HFFc6 (cell line): ENCODE measurements around the gene KIF5B. TPM values are rescaled to one million over a fixed set of nuclear protein-coding genes. Genes with fewer than 3 reads are reported as not detected.
"Not testable (repeated sequence)": the region's sequence is repeated elsewhere in the genome, so short reads cannot be mapped to it uniquely, and the experiment has no call there.

Source experiments
- DNase-seq: peaks from one replicate; pipeline ENCODE4 v3.0.0-alpha.2; 2018
- H3K27ac Mint-ChIP-seq: 2 replicates; pipeline ENCODE4 v1.8.0; 2020; ENCODE audit warnings: mild to moderate bottlenecking, mixed read lengths
- H3K27me3 Mint-ChIP-seq: 2 replicates; pipeline ENCODE4 v1.8.0; 2021; ENCODE audit warnings: mild to moderate bottlenecking, moderate library complexity, mixed read lengths; ENCODE audit not compliant: insufficient read depth
- H3K36me3 Mint-ChIP-seq: 2 replicates; pipeline ENCODE4 v1.8.0; 2021; ENCODE audit warnings: low read depth, mixed read lengths
- H3K4me1 Mint-ChIP-seq: 2 replicates; pipeline ENCODE4 v1.8.0; 2020; ENCODE audit warnings: low read depth, mixed read lengths
- H3K4me3 Mint-ChIP-seq: 2 replicates; pipeline ENCODE4 v1.8.0; 2020; ENCODE audit warnings: mild to moderate bottlenecking, moderate library complexity, mixed read lengths
- H3K9me3 Mint-ChIP-seq: 2 replicates; pipeline ENCODE4 v1.8.0; 2020; ENCODE audit warnings: mild to moderate bottlenecking, mixed read lengths
- CTCF ChIP-seq: fragments of 200-600 bp; sonication (generic); IDR thresholded peaks from 2 replicates; pipeline ENCODE4 v1.5.0; 2021; ENCODE audit warnings: antibody characterized with exemption, mild to moderate bottlenecking
- total RNA-seq, 6 experiments: library from RNA; stranded (reverse); fragmentation: NEBNext Ultra II Directional; extraction: Animal tissue kit (Norgen Biotek cat#: 25700); gene quantifications; 2 replicates in 1 of 6; 3 replicates in 5 of 6; pipeline ENCODE4 v1.2.3, GENCODE V29; 2021

The KIF5B gene
- total RNA-seq, 6 experiments from 2014 or later = 127 to 142 (median 137) TPM

GRCh38 chr10:31999070-31999660 lies 57.1 kb downstream of the KIF5B start:
- 0 out of 2 replicates have a peak, but pooled peaks cover 4% of the 10 kb centered on the region for H3K36me3 Mint-ChIP-seq
- H3K9me3 Mint-ChIP-seq = no peaks in the 10 kb centered on the region
- no peak overlapping the region for H3K27ac Mint-ChIP-seq
- DNase-seq = no peak
- H3K4me1 Mint-ChIP-seq = peaks cover 25% of the 10 kb centered on the region
- TF ChIP-seq CTCF = no peak
- H3K4me3 Mint-ChIP-seq = no peak overlapping the region
- peaks cover 2% of the 10 kb centered on the region; the same call in 1 of the 2 replicates for H3K27me3 Mint-ChIP-seq

- peaks cover 13% of the 10 kb centered on the region for H3K4me1 Mint-ChIP-seq
- H3K4me3 Mint-ChIP-seq = no peak overlapping the region
- H3K36me3 Mint-ChIP-seq = no peaks in the 10 kb centered on the region
- H3K27ac Mint-ChIP-seq = no peak overlapping the region
- H3K27me3 Mint-ChIP-seq = peaks cover 5% of the 10 kb centered on the region
- no peak for TF ChIP-seq CTCF
- DNase-seq = no peak
- H3K9me3 Mint-ChIP-seq = no peaks in the 10 kb centered on the region
Observed at GRCh38 chr10:31994926-31995325, 61.3 kb downstream of the KIF5B start.

- Mint-ChIP-seq H3K9me3 (no peaks in the 10 kb centered on the region), H3K4me1 (peaks cover 11% of the 10 kb centered on the region)
Observed at GRCh38 chr10:31990937-31991336, 65.3 kb downstream of the KIF5B start.

GRCh38 chr10:31987786-31988185 lies 68.4 kb downstream of the KIF5B start:
- H3K27me3 Mint-ChIP-seq, H3K36me3 Mint-ChIP-seq, H3K9me3 Mint-ChIP-seq, H3K27ac Mint-ChIP-seq, H3K4me3 Mint-ChIP-seq: not testable (repeated sequence)
- peak; percentile 40 for DNase-seq
- H3K4me1 Mint-ChIP-seq = peaks cover 11% of the 10 kb centered on the region

More at GRCh38 chr10:31990937-31991336, 65.3 kb downstream of the KIF5B start:
- no peak overlapping the region for H3K4me3 Mint-ChIP-seq
- TF ChIP-seq CTCF = no peak
- no peaks in the 10 kb centered on the region for H3K36me3 Mint-ChIP-seq
- H3K27me3 Mint-ChIP-seq = peaks cover 6% of the 10 kb centered on the region
- no peak for DNase-seq
- H3K27ac Mint-ChIP-seq = no peak overlapping the region

- Mint-ChIP-seq H3K4me1 (peaks cover 12% of the 10 kb centered on the region), H3K27ac (no peak overlapping the region), H3K4me3 (no peak overlapping the region), H3K27me3 (no peaks in the 10 kb centered on the region), H3K9me3 (no peaks in the 10 kb centered on the region), H3K36me3 (no peaks in the 10 kb centered on the region)
- no peak for DNase-seq
- no peak for TF ChIP-seq CTCF
Observed at GRCh38 chr10:31982111-31982510, 74.1 kb downstream of the KIF5B start.

GRCh38 chr10:31980471-31980870 lies 75.8 kb downstream of the KIF5B start:
- no peaks in the 10 kb centered on the region for H3K36me3 Mint-ChIP-seq
- no peak overlapping the region for H3K4me3 Mint-ChIP-seq
- no peak for DNase-seq
- peaks cover 20% of the 10 kb centered on the region for H3K4me1 Mint-ChIP-seq
- H3K27ac Mint-ChIP-seq = no peak overlapping the region
- H3K27me3 Mint-ChIP-seq = no peaks in the 10 kb centered on the region
- H3K9me3 Mint-ChIP-seq = no peaks in the 10 kb centered on the region
- TF ChIP-seq CTCF = no peak

GRCh38 chr10:31979071-31979470 lies 77.2 kb downstream of the KIF5B start:
- not testable (repeated sequence) for H3K27me3 Mint-ChIP-seq, H3K4me3 Mint-ChIP-seq, H3K27ac Mint-ChIP-seq, H3K36me3 Mint-ChIP-seq, DNase-seq, H3K9me3 Mint-ChIP-seq
- peaks cover 34% of the 10 kb centered on the region for H3K4me1 Mint-ChIP-seq
